Brain pericyte (primary cell): ENCODE results near the gene RAB37.

Experiments used
- DNase-seq: peaks from one replicate; pipeline ENCODE4 v3.0.0-alpha.2; 2012; ENCODE audit warnings: low read depth, low spot score

Gene RAB37

GRCh38 chr17:74744714-74745547 lies 7.9 kb downstream of the RAB37 start:
- no peak for DNase-seq

DNA sequence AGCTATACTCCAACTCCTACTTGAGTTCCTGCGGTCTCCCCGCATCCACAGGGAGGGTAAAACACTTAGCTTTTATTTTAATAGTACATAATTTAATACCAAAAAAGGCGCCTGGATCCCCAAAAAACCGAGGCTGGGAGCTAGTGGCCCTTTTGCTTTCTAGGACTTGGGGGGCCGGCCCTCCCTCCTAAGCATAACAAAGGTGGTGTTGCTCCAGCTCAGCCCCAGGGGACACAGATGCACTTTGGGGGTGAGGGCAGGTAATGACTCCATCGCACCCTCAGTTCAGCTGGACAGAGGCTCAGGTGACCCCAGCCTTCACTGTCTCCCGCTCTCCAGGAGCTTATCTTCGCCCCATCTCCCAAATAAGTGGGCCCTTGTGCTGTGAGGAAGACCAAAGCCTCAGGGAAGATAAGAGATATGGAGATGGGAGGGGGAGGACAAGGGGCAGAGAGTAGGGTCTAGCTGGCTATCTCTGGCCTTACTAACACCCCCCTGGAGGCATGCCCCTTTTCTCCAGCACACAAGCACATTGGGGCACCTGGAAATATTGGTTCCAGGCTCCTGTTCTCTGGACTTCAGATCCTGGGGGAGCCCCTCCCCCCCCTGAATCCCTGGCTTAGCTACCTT lies 8.6 kb downstream of the RAB37 start:
- no peak for DNase-seq

DNA sequence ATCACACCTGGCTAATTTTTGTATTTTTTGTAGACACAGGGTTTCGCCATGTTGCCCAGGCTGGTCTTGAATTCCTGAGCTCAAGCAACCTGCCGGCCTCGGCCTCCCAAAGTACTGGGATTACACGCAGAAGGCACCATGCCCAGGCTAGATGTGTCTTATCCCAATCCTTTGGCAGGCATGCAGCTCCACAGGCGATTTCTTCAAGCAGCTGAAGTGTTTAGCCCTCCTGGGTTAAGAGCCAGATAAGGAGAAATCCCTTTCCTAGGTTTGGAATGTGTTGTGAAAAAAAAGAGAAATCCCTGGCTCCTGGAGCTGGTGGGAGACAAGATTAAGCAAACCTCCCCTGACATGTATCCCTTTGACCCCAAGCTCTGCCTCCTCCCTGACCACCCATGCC lies 9.3 kb downstream of the RAB37 start:
- no peak for DNase-seq

DNA sequence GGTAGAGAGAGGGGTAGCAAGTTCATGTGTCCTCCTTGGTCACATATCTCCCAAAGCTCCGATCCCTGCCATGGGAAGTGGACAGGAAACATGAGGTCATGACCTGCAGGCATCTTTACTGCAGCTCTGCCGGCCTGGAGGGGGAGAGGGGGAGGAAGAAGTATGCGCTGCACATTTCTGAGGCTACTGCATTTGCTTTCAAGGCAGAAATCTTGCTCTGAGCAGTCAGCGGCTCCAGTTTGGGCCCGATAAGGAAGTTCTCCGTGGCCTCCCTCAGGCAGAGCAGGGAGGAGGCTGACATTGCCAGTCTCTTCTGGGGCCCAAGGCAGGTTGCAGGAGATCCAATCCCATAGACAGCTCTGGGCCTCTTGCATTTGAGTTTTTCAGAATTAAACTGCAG lies 9.9 kb downstream of the RAB37 start:
- DNase-seq = no peak

- no peak for DNase-seq
Observed at GRCh38 chr17:74748279-74748528, 11.1 kb downstream of the RAB37 start.

- no peak for DNase-seq
Observed at GRCh38 chr17:74748529-74749278, 11.6 kb downstream of the RAB37 start, which contains the start of gene NHERF1. NHERF1 (plus strand) TSS chr17:74748628; CDS start chr17:74748847, 219 bp downstream.

- no peak for DNase-seq
Observed at GRCh38 chr17:74749279-74750038, 12.4 kb downstream of the RAB37 start.

DNA sequence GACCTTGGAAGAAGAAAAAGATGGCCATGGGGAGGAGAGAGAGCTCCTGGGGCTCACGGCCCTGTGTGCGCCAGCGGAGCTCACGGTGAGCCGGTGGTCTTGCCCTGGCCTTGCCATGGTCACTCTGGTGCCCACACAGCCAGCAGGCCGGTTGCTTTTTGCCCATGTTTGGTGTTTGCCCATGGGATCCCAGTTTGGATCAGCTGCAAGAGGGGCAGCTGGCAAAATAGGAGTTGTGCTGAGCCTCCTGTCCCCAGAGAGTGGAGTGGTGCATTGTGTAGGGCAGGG lies 12.9 kb downstream of the RAB37 start:
- DNase-seq = no peak

DNA sequence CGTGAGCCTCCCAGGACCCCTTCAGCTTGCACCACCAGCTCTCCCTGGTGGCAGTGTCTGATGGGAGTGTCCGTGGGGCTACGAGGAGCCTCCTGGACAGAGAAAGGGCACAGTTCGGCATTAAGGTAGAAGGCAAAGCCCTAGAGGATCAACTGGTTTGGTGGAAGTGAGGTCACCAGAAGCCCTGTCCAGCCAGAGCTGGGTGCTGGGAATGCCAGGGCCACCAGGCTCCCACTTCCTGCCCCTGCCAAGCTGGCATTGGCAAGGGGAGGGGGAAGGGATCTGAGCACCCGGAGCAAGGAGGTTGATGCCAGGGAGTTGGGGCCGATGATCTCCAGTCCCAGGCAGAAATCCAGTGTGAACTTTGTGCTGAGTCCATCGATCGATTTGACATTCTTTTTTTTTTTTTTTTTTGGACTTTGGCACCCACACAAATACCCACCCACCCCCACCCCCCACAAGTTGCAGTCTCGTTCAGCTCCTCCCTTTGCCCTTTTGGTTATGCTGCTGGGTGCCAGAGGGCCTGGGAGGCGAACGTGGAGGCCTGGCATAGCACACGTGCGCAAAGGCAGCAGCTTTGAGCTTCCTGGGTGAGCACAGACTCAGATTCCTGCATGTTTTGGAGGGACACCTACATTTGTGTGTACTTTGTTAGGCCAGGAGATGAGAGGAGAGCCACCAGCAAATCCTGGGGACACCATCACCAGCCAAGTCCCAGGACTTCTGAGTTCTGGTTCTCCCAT lies 13.4 kb downstream of the RAB37 start:
- no peak for DNase-seq

DNA sequence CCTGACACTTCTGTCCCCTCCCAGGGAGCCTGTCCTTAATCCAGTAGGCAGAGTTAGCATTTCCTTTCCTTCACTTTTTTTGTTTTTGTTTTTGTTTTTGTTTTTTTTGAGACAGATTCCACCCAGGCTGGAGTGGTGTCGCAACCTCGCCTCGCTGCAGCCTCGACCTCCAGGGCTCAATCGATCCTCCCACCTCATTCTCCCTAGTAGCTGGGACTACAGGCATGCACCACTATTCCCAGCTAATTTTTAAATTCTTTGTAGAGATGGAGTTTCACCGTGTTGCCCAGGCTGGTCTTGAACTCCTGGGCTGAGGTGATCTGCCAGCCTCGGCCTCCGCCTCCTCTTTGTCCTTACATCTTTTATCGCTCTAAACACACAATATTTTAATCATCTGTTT lies 15.4 kb downstream of the RAB37 start:
- DNase-seq = no peak

- no peak for DNase-seq
Observed at GRCh38 chr17:74752822-74753401, 15.9 kb downstream of the RAB37 start.

GRCh38 chr17:74754832-74755231 lies 17.8 kb downstream of the RAB37 start:
- DNase-seq = no peak

GRCh38 chr17:74755533-74755932 lies 18.5 kb downstream of the RAB37 start:
- DNase-seq = no peak

DNA sequence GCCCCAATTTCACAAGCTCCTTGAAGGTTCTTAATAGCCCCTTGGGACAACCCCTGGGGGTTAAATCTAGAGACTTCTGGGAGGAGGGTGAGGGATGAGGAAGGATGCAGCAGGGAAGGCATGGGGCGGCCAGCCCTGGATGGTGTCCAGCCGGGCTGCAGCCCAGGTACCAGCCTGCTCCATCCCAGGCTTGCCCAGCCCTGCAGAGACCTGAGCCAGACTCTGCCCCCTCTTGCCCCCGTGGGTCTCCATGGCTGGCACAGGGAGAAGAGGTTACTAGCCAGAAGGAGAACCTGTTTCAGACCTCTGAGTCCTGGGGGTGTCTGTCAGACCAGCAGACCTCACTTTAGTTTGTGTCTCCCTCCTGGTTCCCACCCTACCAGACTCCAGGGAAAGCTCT lies 19.8 kb downstream of the RAB37 start:
- no peak for DNase-seq

DNA sequence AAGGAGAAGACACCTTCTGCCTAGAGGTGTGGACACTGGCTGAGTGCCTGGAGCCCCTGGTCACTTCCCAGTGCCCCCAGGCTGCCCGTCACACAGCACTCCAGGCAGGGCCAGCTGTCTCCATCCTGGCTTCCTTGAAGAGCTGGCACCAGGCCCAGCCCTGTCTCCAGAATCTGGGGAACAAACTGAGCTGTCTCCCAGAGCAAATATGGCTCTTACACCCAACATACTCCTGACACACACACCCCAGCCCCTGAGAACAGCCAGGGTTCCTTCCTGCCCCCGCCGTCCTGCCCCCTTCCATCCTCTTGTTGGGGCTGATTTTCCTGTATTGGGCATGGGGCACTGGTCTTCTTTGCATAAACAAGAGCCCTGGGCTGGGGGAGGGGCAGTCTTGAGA lies 20.4 kb downstream of the RAB37 start:
- no peak for DNase-seq

- no peak for DNase-seq
Observed at GRCh38 chr17:74757931-74758847, 21.1 kb downstream of the RAB37 start.

GRCh38 chr17:74758848-74759168 lies 21.8 kb downstream of the RAB37 start:
- DNase-seq = no peak

GRCh38 chr17:74759243-74759801 lies 22.3 kb downstream of the RAB37 start:
- DNase-seq = no peak

GRCh38 chr17:74759941-74760340 lies 22.9 kb downstream of the RAB37 start:
- no peak for DNase-seq
